Endothelial cell of umbilical vein (primary cell): Measurements from ENCODE around the gene DIP2C. TPM values are rescaled to one million over a fixed set of nuclear protein-coding genes. Genes with fewer than 3 reads are reported as not detected.

Experiments used
- BruUV-seq: library from RNA; stranded (reverse); fragments of 400-500 nt; replicated peaks from 2 replicates; lab custom pipeline; 2021; lab: Mats Ljungman, UMichigan
- CTCF ChIA-PET: fragments of 300-600, 350-600 bp; sonication (Branson Sonifier 250); formaldehyde crosslinking; loops from one replicate; lab custom pipeline; 2021; ENCODE audit warnings: antibody characterized with exemption, inconsistent platforms; lab: Charles Lee
- POLR2A ChIA-PET: fragments of 300-600, 350-600 bp; sonication (Branson Sonifier 250); formaldehyde crosslinking; loops from one replicate; lab custom pipeline; 2021; ENCODE audit warnings: antibody characterized with exemption, inconsistent platforms; lab: Charles Lee
- DNase-seq: peaks from one replicate; pipeline ENCODE4 v3.0.0-alpha.2; 2011; ENCODE audit warnings: low read depth, low spot score
- FAIRE-seq: peaks from 2 replicates; lab custom pipeline; 2011; peaks lifted over from hg19 to GRCh38; lab: Jason Lieb, UNC
- H2AFZ ChIP-seq: 2 replicates; pipeline ENCODE4 v1.6.0; 2012; ENCODE audit warnings: low read depth, low read length, control low read depth, inconsistent platforms
- H3K27ac ChIP-seq: 2 replicates; pipeline ENCODE4 v1.5.1; 2011; ENCODE audit warnings: low read depth, mild to moderate bottlenecking, control low read depth, low read length, moderate library complexity; ENCODE audit not compliant: insufficient read depth
- H3K27me3 ChIP-seq, 2 experiments: 2 replicates each; pipeline versions ENCODE4 v1.6.0 to v1.6.1; 2011; ENCODE audit warnings: low read length in 2 of 2, mixed read lengths in 1 of 2; ENCODE audit not compliant: control insufficient read depth in 2 of 2, insufficient read depth in 2 of 2
- H3K36me3 ChIP-seq, 2 experiments: 2 replicates in 1 of 2; 3 replicates in 1 of 2; pipeline ENCODE4 v1.5.1; 2011; ENCODE audit warnings: low read length in 2 of 2, mild to moderate bottlenecking in 1 of 2, moderate library complexity in 1 of 2; ENCODE audit not compliant: control insufficient read depth in 2 of 2, insufficient read depth in 2 of 2; ENCODE audit errors: extremely low read depth in 1 of 2
- H3K4me1 ChIP-seq: 3 replicates; pipeline ENCODE4 v1.5.1; 2011; ENCODE audit warnings: mild to moderate bottlenecking, low read length; ENCODE audit not compliant: control insufficient read depth, insufficient read depth; ENCODE audit errors: extremely low read depth
- H3K4me2 ChIP-seq: 2 replicates; pipeline ENCODE4 v1.6.1; 2011; ENCODE audit warnings: low read length, control low read depth, mixed read lengths; ENCODE audit not compliant: insufficient read depth
- H3K4me3 ChIP-seq, 3 experiments: fragments of 200-600 bp in 1 of 3; sonication (generic), shearing (Covaris generic) in 1 of 3; replicated peaks in 1 of 3; 2 replicates each; pipeline ENCODE4 v1.5.1; 2011 to 2016; ENCODE audit warnings: control low read depth in 3 of 3, low read length in 3 of 3, mild to moderate bottlenecking in 2 of 3, inconsistent platforms in 1 of 3, low read depth in 1 of 3, moderate library complexity in 1 of 3; ENCODE audit not compliant: insufficient read depth in 1 of 3
- H3K79me2 ChIP-seq: 2 replicates; pipeline ENCODE4 v1.6.0; 2012; ENCODE audit warnings: low read length, inconsistent platforms; ENCODE audit not compliant: control insufficient read depth, insufficient read depth
- H3K9ac ChIP-seq: replicated peaks from 2 replicates; pipeline ENCODE3; 2011; ENCODE audit warnings: low read length, control low read depth; ENCODE audit not compliant: insufficient read depth; ENCODE audit errors: extremely low read depth
- H3K9me1 ChIP-seq: replicated peaks from 3 replicates; pipeline ENCODE4 v1.6.0; 2011; ENCODE audit warnings: mild to moderate bottlenecking, low read length; ENCODE audit not compliant: control insufficient read depth, insufficient read depth; ENCODE audit errors: extremely low read depth
- H3K9me3 ChIP-seq: replicated peaks from 2 replicates; pipeline ENCODE4 v1.5.1; 2012; ENCODE audit warnings: low read length, inconsistent platforms; ENCODE audit not compliant: control insufficient read depth, insufficient read depth
- H4K20me1 ChIP-seq: replicated peaks from 2 replicates; pipeline ENCODE3; 2011; ENCODE audit warnings: mild to moderate bottlenecking, low read length; ENCODE audit not compliant: control insufficient read depth, insufficient read depth; ENCODE audit errors: extremely low read depth
- CTCF ChIP-seq, 2 donors: IDR thresholded peaks; 1 replicate in 1 of 2; 2 replicates in 1 of 2; pipeline ENCODE4 v1.5.1; 2011; ENCODE audit warnings: low read length in 2 of 2, mild to moderate bottlenecking in 2 of 2, moderate library complexity in 2 of 2, control low read depth in 1 of 2, inconsistent platforms in 1 of 2, low read depth in 1 of 2; ENCODE audit not compliant: insufficient read depth in 1 of 2; ENCODE audit errors: extremely low read depth in 1 of 2
- EZH2 ChIP-seq: IDR thresholded peaks from 2 replicates; pipeline ENCODE4 v1.6.1; 2012; ENCODE audit warnings: borderline replicate concordance, low read depth, mild to moderate bottlenecking, moderate library complexity, low read length, inconsistent platforms; ENCODE audit not compliant: severe bottlenecking
- FOS ChIP-seq: IDR thresholded peaks from 2 replicates; pipeline ENCODE4 v1.6.1; 2011; ENCODE audit warnings: mild to moderate bottlenecking, low read length, moderate library complexity, borderline replicate concordance; ENCODE audit not compliant: insufficient read depth
- GATA2 ChIP-seq: IDR thresholded peaks from 2 replicates; pipeline ENCODE4 v1.7.0; 2011; ENCODE audit warnings: low read depth, mild to moderate bottlenecking, moderate library complexity, mixed read lengths, low read length; ENCODE audit not compliant: insufficient read length, insufficient read depth
- JUN ChIP-seq: IDR thresholded peaks from 2 replicates; pipeline ENCODE4 v1.6.1; 2011; ENCODE audit warnings: borderline replicate concordance, low read depth; ENCODE audit not compliant: insufficient read length, insufficient read depth
- MAX ChIP-seq: IDR thresholded peaks from 2 replicates; pipeline ENCODE4 v1.6.1; 2011; ENCODE audit not compliant: insufficient read depth, insufficient read length
- MYC ChIP-seq: IDR thresholded peaks from one replicate; pipeline ENCODE4 v1.6.1; 2011; ENCODE audit warnings: mild to moderate bottlenecking, low read depth, low read length
- POLR2A ChIP-seq: IDR thresholded peaks from 2 replicates; pipeline ENCODE4 v1.6.1; 2012; ENCODE audit warnings: low read depth, mild to moderate bottlenecking, control low read depth, low read length
- POLR2AphosphoS5 ChIP-seq: IDR thresholded peaks from 2 replicates; pipeline ENCODE4 v1.6.1; 2012; ENCODE audit warnings: low read depth, mild to moderate bottlenecking, control low read depth, low read length, moderate library complexity; ENCODE audit not compliant: insufficient read depth
- dilution Hi-C: fragments of 300-500 bp; cut with MboI; formaldehyde crosslinking; loops from one replicate; pipeline ENCODE4 v1.15.0; 2019; ENCODE audit warnings: low sequenced_read_pairs; ENCODE audit not compliant: extremely low pct_ligation_motif_present
- intact Hi-C: fragments of 100-400 bp; cut with micrococcal nuclease; formaldehyde crosslinking; loops from one replicate; pipeline ENCODE4 v1.10.0; 2022
- polyA plus RNA-seq, 4 experiments: library from polyadenylated mRNA; depleted of rRNA in 3 of 4; stranded (reverse) in 3 of 4; unstranded in 1 of 4; fragments of >200 nt; gene quantifications; 2 replicates each; pipeline versions ENCODE4 v1.2.1 to v1.2.3, GENCODE V29; 2011 to 2012; ENCODE audit warnings: missing spikeins in 1 of 4
- total RNA-seq: library from RNA; stranded (reverse); gene quantifications from 2 replicates; pipeline ENCODE4 v1.2.3, GENCODE V29; 2021

The DIP2C gene
- total and polyA plus RNA-seq, 2 donors (not counting 3 experiments of a cell fraction or from before 2014, with no cell fraction given), result 3.6 to 10.7 TPM

- BruUV-seq, result no TSS peak
- Histone ChIP-seq H3K4me1 (no peaks in the 10 kb centered on the region), H3K4me3 (no peak overlapping the region), H3K36me3 (no peaks in the 10 kb centered on the region), H3K9me3 (no peaks in the 10 kb centered on the region), H3K79me2 (no peaks in the 10 kb centered on the region), H3K4me2 (no peak overlapping the region), H3K27ac (no peak overlapping the region), H3K27me3 (no peaks in the 10 kb centered on the region), H4K20me1 (no peaks in the 10 kb centered on the region), H3K9me1 (no peaks in the 10 kb centered on the region), H2AFZ (no peak overlapping the region), H3K9ac (no peak overlapping the region)
- ChIA-PET CTCF (no interaction called here), POLR2A (no interaction called here)
- intact Hi-C loops, result no loop called here
- dilution Hi-C loops, result no loop called here
- FAIRE-seq (no peak), DNase-seq (no peak)
- TF ChIP-seq CTCF (IDR thresholded peaks at IDR 0.05; ENCODE audit: extremely low read depth in 1 of 2, insufficient read depth in 1 of 2, low read depth in 1 of 2, low read length in 2 of 2) (no peak), POLR2AphosphoS5 (no peak), POLR2A (no peak), MAX (no peak), FOS (no peak), MYC (no peak), GATA2 (no peak), JUN (no peak), EZH2 (no peak)
Measured at GRCh38 chr10:520402-520787, 169.1 kb downstream of the DIP2C start.
